AG04449 (cell line): ENCODE measurements around the gene RAB26.

Experiments used
- CTCF ChIA-PET: fragments of 350-600 bp; formaldehyde crosslinking; extraction: SDS; loops from one replicate; lab custom pipeline; 2021; ENCODE audit warnings: antibody characterized with exemption; lab: Yijun Ruan, JAX
- POLR2A ChIA-PET: fragments of 400-600, 350-600 bp; formaldehyde crosslinking; extraction: SDS; loops from one replicate; lab custom pipeline; 2020; ENCODE audit warnings: antibody characterized with exemption, inconsistent platforms; lab: Yijun Ruan, JAX
- DNase-seq: peaks from one replicate; pipeline ENCODE4 v3.0.0-alpha.2; 2010; ENCODE audit warnings: low read depth, low spot score
- H3K4me3 ChIP-seq: 2 replicates; pipeline ENCODE4 v1.5.1; 2011; ENCODE audit warnings: low read depth, mild to moderate bottlenecking, control low read depth, low read length
- CTCF ChIP-seq: IDR thresholded peaks from one replicate; pipeline ENCODE4 v1.5.1; 2011; ENCODE audit warnings: mild to moderate bottlenecking, moderate library complexity, low read length, control low read depth, inconsistent platforms; ENCODE audit not compliant: insufficient read depth; ENCODE audit errors: missing control alignments

Gene RAB26

DNA sequence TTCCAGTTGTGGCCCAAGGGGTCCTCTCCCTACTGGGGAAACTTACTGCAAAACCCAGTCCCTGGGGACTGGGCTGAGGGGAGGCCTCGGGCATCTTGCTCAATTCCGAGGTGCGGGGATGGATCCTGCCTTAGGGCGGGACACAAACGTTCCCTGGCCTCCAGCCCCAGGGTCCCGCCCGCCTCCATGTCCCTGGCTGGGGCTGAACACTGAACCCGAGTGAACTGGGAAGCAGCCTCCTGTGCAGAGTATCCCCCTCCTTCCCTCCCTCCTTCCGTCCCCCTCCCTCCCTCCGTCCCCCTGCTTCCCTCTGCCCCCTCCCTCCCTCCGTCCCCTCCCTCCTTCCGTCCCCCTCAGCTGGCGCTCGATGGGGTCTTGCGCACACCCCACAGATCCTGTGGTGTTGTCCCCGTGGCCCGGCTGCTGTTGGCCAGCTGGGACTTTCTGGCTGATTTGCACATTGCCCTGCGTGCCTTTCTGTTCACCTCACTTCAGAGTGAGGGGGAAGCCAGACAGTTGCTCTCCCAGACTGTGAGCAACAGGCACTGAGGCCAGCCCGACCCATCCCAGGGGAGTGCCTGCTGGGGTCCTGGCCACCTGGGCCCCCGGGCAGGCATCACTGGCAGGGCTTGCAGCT lies 12.6 kb downstream of the RAB26 start:
- no peak for DNase-seq
- ChIA-PET CTCF (no interaction called here), POLR2A (interaction anchor here (0.9 kb wide), 1 partner anchor 196 kb away, joined by 3 read pairs; the partner anchor contains the start of gene RPS2)
- TF ChIP-seq CTCF = no peak
- H3K4me3 ChIP-seq = no peak overlapping the region

- TF ChIP-seq CTCF = no peak
- POLR2A ChIA-PET = interaction anchor here (0.9 kb wide), 1 partner anchor 197 kb away, joined by 3 read pairs; the partner anchor contains the start of gene RPS2
- DNase-seq = no peak
- H3K4me3 ChIP-seq = no peak overlapping the region
- CTCF ChIA-PET = no interaction called here
These were observed 13.5 kb downstream of the RAB26 start for GRCh38 chr16:2161911-2162310.

- H3K4me3 ChIP-seq = no peak overlapping the region
- DNase-seq = no peak
- TF ChIP-seq CTCF = no peak
- ChIA-PET CTCF (no interaction called here), POLR2A (no interaction called here)
These were observed 14.3 kb downstream of the RAB26 start for GRCh38 chr16:2162676-2163118.

GRCh38 chr16:2163211-2163881 lies 14.9 kb downstream of the RAB26 start:
- no peak for DNase-seq
- no peak overlapping the region for H3K4me3 ChIP-seq
- TF ChIP-seq CTCF = no peak
- ChIA-PET CTCF (no interaction called here), POLR2A (interaction anchor here (1.3 kb wide), 1 partner anchor 8 kb away, joined by 4 read pairs; the partner anchor contains the start of gene TRAF7)

GRCh38 chr16:2165861-2166260 lies 17.4 kb downstream of the RAB26 start:
- no peak overlapping the region for H3K4me3 ChIP-seq
- POLR2A ChIA-PET = interaction anchor here (2.1 kb wide), 1 partner anchor 11 kb away, joined by 12 read pairs; the partner anchor contains the start of gene TRAF7
- CTCF ChIA-PET = no interaction called here
- no peak for DNase-seq
- no peak for TF ChIP-seq CTCF
